ENCODE results near the gene SLC30A1. TPM values are rescaled to one million over a fixed set of nuclear protein-coding genes. Genes with fewer than 3 reads are reported as not detected.

Gene SLC30A1
- total and polyA plus RNA-seq, 11 donors = 2.8 to 29.2 (median 14.0) TPM

DNA sequence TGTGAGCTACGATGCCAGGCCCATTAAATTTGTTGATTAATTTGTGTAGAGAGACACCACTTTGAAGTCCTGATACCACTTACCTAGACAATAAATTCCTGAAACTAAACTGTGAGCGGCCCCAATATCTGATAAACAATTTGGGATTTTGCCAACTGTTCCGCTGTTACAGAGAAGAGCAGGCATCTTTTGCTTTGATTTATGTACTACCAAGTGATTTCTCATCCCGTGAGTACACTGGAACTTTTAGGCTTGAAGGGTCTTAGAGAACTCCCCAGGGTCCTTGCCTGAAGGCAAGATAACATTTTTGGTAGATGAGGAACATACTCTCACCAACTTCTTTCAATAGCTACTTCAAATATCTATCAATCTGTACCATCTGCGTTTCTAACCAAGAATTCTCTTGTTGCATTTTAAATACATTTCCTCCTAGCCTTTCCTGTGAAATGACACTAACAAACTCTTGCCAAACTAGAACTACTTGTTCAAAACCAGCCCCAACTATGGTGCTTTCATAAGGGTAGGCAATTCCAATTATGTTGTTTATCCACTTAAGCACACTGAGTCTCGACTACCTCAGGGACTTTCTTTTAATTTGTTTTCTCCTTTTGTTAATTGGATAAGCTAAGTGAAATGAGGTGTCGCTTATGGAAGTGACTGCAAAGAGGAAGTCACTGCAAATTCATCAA, 23.2 kb upstream of the SLC30A1 start:
- Histone ChIP-seq H3K27me3 (no peaks in the 10 kb centered on the region), H3K36me3 (no peaks in the 10 kb centered on the region), H3K27ac (no peak overlapping the region), H3K4me1 (peaks cover 0 to 56% (median 0%) of the 10 kb centered on the region in 12 donors), H3K4me3 (no peak overlapping the region), H3K9me3 (no peaks in the 10 kb centered on the region)
- TF ChIP-seq, protein P1, sequence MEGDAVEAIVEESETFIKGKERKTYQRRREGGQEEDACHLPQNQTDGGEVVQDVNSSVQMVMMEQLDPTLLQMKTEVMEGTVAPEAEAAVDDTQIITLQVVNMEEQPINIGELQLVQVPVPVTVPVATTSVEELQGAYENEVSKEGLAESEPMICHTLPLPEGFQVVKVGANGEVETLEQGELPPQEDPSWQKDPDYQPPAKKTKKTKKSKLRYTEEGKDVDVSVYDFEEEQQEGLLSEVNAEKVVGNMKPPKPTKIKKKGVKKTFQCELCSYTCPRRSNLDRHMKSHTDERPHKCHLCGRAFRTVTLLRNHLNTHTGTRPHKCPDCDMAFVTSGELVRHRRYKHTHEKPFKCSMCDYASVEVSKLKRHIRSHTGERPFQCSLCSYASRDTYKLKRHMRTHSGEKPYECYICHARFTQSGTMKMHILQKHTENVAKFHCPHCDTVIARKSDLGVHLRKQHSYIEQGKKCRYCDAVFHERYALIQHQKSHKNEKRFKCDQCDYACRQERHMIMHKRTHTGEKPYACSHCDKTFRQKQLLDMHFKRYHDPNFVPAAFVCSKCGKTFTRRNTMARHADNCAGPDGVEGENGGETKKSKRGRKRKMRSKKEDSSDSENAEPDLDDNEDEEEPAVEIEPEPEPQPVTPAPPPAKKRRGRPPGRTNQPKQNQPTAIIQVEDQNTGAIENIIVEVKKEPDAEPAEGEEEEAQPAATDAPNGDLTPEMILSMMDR (IDR thresholded peaks at IDR 0.05) = no peak
- TF ChIP-seq POLR2A (IDR thresholded peaks at IDR 0.05) = no peak
- WGBS, 4 donors = 52 to 66% (median 59%) methylated on average over 7 of the region's 7 CpGs
- intact Hi-C loops (cut with DNase I) = no loop called here
- DNase-seq (no peak), ATAC-seq (no peak)

- Histone ChIP-seq H3K36me3 (no peaks in the 10 kb centered on the region), H3K4me1 (peaks cover 0 to 65% (median 0%) of the 10 kb centered on the region in 12 donors), H3K9me3 (no peaks in the 10 kb centered on the region), H3K4me3 (no peak overlapping the region), H3K27me3 (no peaks in the 10 kb centered on the region), H3K27ac (no peak overlapping the region)
- WGBS, 4 donors = 81 to 88% (median 83%) methylated on average over 3 of the region's 3 CpGs
- TF ChIP-seq, protein P1 (IDR thresholded peaks at IDR 0.05) = no peak
- TF ChIP-seq POLR2A (IDR thresholded peaks at IDR 0.05) = no peak
- DNase-seq (no peak), ATAC-seq (no peak)
- intact Hi-C loops (cut with DNase I) = no loop called here
Observed at GRCh38 chr1:211601159-211601558, 22.2 kb upstream of the SLC30A1 start.

- Histone ChIP-seq H3K4me3 (no peak overlapping the region), H3K9me3 (no peaks in the 10 kb centered on the region), H3K27ac (no peak overlapping the region), H3K27me3 (no peaks in the 10 kb centered on the region), H3K4me1 (peaks cover 0 to 57% (median 0%) of the 10 kb centered on the region in 12 donors), H3K36me3 (no peaks in the 10 kb centered on the region)
- intact Hi-C loops (cut with DNase I) = loop anchor here in 1 of 10 donors (5.0 kb wide), 1 partner anchor 43 kb away; no protein-coding TSS in a partner anchor
- DNase-seq (no peak), ATAC-seq (no peak)
- TF ChIP-seq POLR2A (IDR thresholded peaks at IDR 0.05) = no peak
- TF ChIP-seq, protein P1 (IDR thresholded peaks at IDR 0.05) = no peak
Observed at GRCh38 chr1:211599250-211599649, 20.3 kb upstream of the SLC30A1 start.

DNA sequence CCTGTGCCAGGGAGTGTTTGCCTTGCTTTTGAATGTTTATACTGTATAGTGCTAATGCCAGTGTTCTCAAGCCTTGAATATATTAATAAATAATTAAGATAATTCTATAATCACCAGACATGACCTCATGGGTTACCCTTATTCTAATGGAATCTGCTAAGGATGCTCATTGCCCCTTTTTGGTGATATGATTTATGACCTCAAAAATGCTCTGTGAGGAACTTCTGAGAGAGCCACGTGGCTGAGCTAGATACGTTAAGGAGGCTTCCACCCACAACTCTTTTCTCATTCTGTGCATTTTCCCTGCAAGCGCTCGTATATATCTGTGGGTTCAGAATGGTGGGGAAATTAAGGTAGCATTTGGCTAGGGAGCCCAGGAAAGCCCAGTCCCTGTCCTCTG, 19.6 kb upstream of the SLC30A1 start:
- H3K27me3 ChIP-seq = no peaks in the 10 kb centered on the region
- ATAC-seq = no peak
- TF ChIP-seq, protein P1 (IDR thresholded peaks at IDR 0.05) = no peak
- TF ChIP-seq POLR2A (IDR thresholded peaks at IDR 0.05) = no peak
- no peak overlapping the region for H3K27ac ChIP-seq
- peaks cover 0 to 53% (median 0%) of the 10 kb centered on the region in 12 donors for H3K4me1 ChIP-seq
- H3K9me3 ChIP-seq = no peaks in the 10 kb centered on the region
- WGBS, 4 donors = 82 to 90% (median 87%) methylated on average over 4 of the region's 4 CpGs
- no peaks in the 10 kb centered on the region for H3K36me3 ChIP-seq
- intact Hi-C loops (cut with DNase I) = loop anchor here in 1 of 10 donors (5.0 kb wide), 1 partner anchor 44 kb away; no protein-coding TSS in a partner anchor
- no peak overlapping the region for H3K4me3 ChIP-seq
- DNase-seq = no peak
